Liver (tissue), 9 donors: ENCODE results near the gene SGMS1. TPM values are rescaled to one million over a fixed set of nuclear protein-coding genes. Genes with fewer than 3 reads are reported as not detected.

Source experiments
- DNase-seq: peaks from one replicate; pipeline ENCODE4 v3.0.0-alpha.2; 2017; ENCODE audit warnings: low spot score
- H3K27ac ChIP-seq, 2 donors: one replicate each; pipeline ENCODE4 v1.7.0; 2013; ENCODE audit warnings: inconsistent platforms in 2 of 2, low read length in 2 of 2, control low read depth in 1 of 2, low read depth in 1 of 2, mild to moderate bottlenecking in 1 of 2
- H3K27me3 ChIP-seq, 4 donors: one replicate each; pipeline versions ENCODE4 v1.6.1 to v1.7.0; 2013; ENCODE audit warnings: low read length in 3 of 4, inconsistent platforms in 1 of 4, mild to moderate bottlenecking in 1 of 4, moderate library complexity in 1 of 4; ENCODE audit not compliant: control insufficient read depth in 4 of 4, insufficient read depth in 4 of 4
- H3K36me3 ChIP-seq, 4 donors: one replicate each; pipeline versions ENCODE4 v1.6.1 to v1.7.0; 2013; ENCODE audit warnings: low read length in 3 of 4, mild to moderate bottlenecking in 3 of 4, low read depth in 1 of 4, moderate library complexity in 1 of 4; ENCODE audit not compliant: control insufficient read depth in 4 of 4, insufficient read depth in 3 of 4
- H3K4me1 ChIP-seq, 4 donors: one replicate each; pipeline versions ENCODE4 v1.6.1 to v1.7.0; 2013; ENCODE audit warnings: low read length in 3 of 4, mild to moderate bottlenecking in 3 of 4, moderate library complexity in 1 of 4; ENCODE audit not compliant: control insufficient read depth in 4 of 4, insufficient read depth in 4 of 4
- H3K4me3 ChIP-seq, 3 donors: one replicate each; pipeline versions ENCODE4 v1.6.1 to v1.7.0; 2013; ENCODE audit warnings: low read length in 3 of 3, control low read depth in 1 of 3, low read depth in 1 of 3, mild to moderate bottlenecking in 1 of 3
- H3K9ac ChIP-seq, 2 donors: one replicate each; pipeline ENCODE4 v1.7.0; 2013; ENCODE audit warnings: low read length in 2 of 2, mild to moderate bottlenecking in 2 of 2, moderate library complexity in 2 of 2, control low read depth in 1 of 2, low read depth in 1 of 2
- H3K9me3 ChIP-seq, 4 donors: one replicate each; pipeline versions ENCODE4 v1.6.1 to v1.7.0; 2013; ENCODE audit warnings: low read length in 3 of 4; ENCODE audit not compliant: control insufficient read depth in 4 of 4
- EGR1 ChIP-seq, 2 donors: IDR thresholded peaks; 2 replicates each; pipeline ENCODE4 v1.6.1; 2016 to 2018; ENCODE audit warnings: antibody characterized with exemption in 2 of 2, low read depth in 2 of 2
- FOXA1 ChIP-seq: IDR thresholded peaks from 2 replicates; pipeline ENCODE4 v1.6.1; 2016; ENCODE audit warnings: antibody characterized with exemption
- GABPA ChIP-seq, 2 donors: IDR thresholded peaks in 1 of 2; conservative IDR thresholded peaks in 1 of 2; 2 replicates each; pipeline ENCODE4 v1.6.1; 2016; ENCODE audit warnings: antibody characterized with exemption in 2 of 2, mild to moderate bottlenecking in 1 of 2, moderate library complexity in 1 of 2
- HNF4A ChIP-seq, 2 donors: conservative IDR thresholded peaks; 2 replicates each; pipeline ENCODE4 v1.6.1; 2016; ENCODE audit warnings: antibody characterized with exemption in 2 of 2, mild to moderate bottlenecking in 2 of 2
- RAD21 ChIP-seq, 2 donors: IDR thresholded peaks; 2 replicates each; pipeline ENCODE4 v1.6.1; 2016; ENCODE audit warnings: antibody characterized with exemption in 2 of 2, mild to moderate bottlenecking in 2 of 2
- RXRA ChIP-seq, 2 donors: IDR thresholded peaks; 2 replicates each; pipeline ENCODE4 v1.6.1; 2017 to 2018; ENCODE audit warnings: antibody characterized with exemption in 2 of 2, mild to moderate bottlenecking in 1 of 2
- TAF1 ChIP-seq: conservative IDR thresholded peaks from 2 replicates; pipeline ENCODE4 v1.6.1; 2016; ENCODE audit warnings: antibody characterized with exemption, mild to moderate bottlenecking
- YY1 ChIP-seq: IDR thresholded peaks from 2 replicates; pipeline ENCODE4 v1.6.1; 2016; ENCODE audit warnings: antibody characterized with exemption, mild to moderate bottlenecking
- WGBS: extraction: QIAGEN DNeasy Blood & Tissue Kit; methylation state at CpG from one replicate; pipeline ENCODE4 v1.1.7; 2013; 5-methylcytosine and 5-hydroxymethylcytosine counted together
- polyA plus RNA-seq, 2 donors: library from polyadenylated mRNA; stranded (reverse) in 1 of 2; unstranded in 1 of 2; fragments of 200-250 nt in 1 of 2; fragments of >200 nt in 1 of 2; fragmentation: Nextera tagmentation in 1 of 2; extraction: Ambion mirVana in 1 of 2; gene quantifications; one replicate each; pipeline versions ENCODE4 v1.2.1 to v1.2.3, GENCODE V29; 2013 to 2015
- total RNA-seq, 2 donors: library from RNA; depleted of rRNA; stranded (reverse); fragments of >200 nt; gene quantifications; one replicate each; pipeline ENCODE4 v1.2.3, GENCODE V29; 2014
- TF ChIP-seq, protein P1 (sequence below): IDR thresholded peaks from 2 replicates; pipeline ENCODE4 v1.6.1; 2016; ENCODE audit warnings: antibody characterized with exemption
- TF ChIP-seq, protein P2 (sequence below): fragments of 150-350 bp; IDR thresholded peaks from 2 replicates; pipeline ENCODE4 v1.5.1; 2017; ENCODE audit warnings: improper control_type of control experiment, low read depth, low read length; ENCODE audit not compliant: missing input control
- TF ChIP-seq, protein P3 (sequence below): IDR thresholded peaks from 2 replicates; pipeline ENCODE4 v1.6.1; 2016; ENCODE audit warnings: antibody characterized with exemption, mild to moderate bottlenecking
- donor health status: healthy.
- donor health status: healthy.
- donor health status: healthy.
- donor health status: healthy.
- donor health status: healthy.

Gene SGMS1
- total and polyA plus RNA-seq, 4 donors, result 6.8 to 98.2 (median 21.1) TPM

DNA sequence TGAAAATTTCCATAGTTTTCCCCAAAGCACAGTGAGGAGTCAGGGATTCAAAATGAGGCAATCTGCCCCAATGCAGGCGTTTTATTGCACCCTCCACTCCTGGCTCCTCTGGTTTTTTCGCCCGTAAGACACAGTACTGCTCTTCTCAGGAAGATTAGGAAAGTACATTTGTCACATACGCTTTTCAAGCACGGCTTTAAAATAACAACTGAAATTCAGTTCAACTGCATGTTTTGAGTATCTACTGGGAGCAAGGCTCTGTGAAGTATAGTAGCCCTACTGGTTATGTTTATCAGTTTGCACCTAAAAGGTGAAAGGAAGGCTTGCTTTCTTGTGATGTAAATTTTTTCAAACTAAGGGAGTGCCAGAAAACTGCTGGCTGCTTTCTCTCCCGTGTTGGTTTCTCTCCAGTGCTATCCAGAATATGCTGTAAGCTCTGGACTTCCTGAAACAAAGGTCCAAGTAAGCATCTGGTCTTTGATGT lies 1.9 kb upstream of the SGMS1 start:
- TF ChIP-seq RAD21 (IDR thresholded peaks at IDR 0.05) (peak in 1 of 2 donors; percentile 18), HNF4A (conservative IDR thresholded peaks at IDR 0.05) (peak; percentile 13 to 53), EGR1 (IDR thresholded peaks at IDR 0.05; ENCODE audit: low read depth in 2 of 2) (no peak)
- WGBS, result 3% methylated on average over 6 of the region's 6 CpGs
- no peak for DNase-seq

DNA sequence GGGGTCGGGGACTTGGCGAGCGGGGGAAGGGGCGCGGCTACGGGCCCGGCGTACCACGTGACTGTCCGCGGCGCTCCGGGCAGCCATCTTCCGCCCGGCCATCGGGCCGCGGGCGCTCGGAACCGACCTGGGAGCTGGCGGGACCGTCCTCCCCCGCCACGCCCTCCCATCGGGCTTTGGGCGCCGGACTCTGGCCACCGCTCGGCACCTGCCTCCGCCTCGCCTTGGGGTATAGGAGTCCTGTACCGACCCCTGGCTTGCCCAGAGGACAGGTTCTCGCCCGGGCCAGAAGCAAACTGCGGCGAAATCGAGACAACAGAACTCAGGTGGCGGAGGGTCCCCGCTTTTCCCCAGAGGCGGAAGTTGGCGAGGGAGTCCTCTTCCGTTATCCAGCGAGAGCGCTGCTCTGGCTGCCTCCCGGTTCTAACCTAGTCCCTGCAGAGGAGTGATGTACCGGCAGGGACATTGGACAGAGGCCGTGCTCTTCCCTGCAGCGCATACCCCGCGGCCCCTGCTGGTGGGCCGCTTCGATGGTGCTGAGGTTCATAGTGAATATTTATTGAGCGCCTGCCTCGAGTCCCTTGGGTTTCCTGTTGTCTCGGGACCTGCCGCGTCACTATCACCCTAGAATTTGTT lies 1.2 kb upstream of the SGMS1 start:
- Histone ChIP-seq H3K27me3 (no peaks in the 10 kb centered on the region), H3K9me3 (no peaks in the 10 kb centered on the region), H3K9ac (peak overlapping the region; percentile 91 to 92), H3K27ac (peak overlapping the region; percentile 100), H3K4me3 (peak overlapping the region; percentile 82 to 96 (median 93)), H3K36me3 (peaks cover 0 to 9% (median 0%) of the 10 kb centered on the region in 4 donors), H3K4me1 (peaks cover 0 to 29% (median 15%) of the 10 kb centered on the region in 4 donors)
- TF ChIP-seq, protein P1, sequence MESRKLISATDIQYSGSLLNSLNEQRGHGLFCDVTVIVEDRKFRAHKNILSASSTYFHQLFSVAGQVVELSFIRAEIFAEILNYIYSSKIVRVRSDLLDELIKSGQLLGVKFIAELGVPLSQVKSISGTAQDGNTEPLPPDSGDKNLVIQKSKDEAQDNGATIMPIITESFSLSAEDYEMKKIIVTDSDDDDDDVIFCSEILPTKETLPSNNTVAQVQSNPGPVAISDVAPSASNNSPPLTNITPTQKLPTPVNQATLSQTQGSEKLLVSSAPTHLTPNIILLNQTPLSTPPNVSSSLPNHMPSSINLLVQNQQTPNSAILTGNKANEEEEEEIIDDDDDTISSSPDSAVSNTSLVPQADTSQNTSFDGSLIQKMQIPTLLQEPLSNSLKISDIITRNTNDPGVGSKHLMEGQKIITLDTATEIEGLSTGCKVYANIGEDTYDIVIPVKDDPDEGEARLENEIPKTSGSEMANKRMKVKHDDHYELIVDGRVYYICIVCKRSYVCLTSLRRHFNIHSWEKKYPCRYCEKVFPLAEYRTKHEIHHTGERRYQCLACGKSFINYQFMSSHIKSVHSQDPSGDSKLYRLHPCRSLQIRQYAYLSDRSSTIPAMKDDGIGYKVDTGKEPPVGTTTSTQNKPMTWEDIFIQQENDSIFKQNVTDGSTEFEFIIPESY, result no peak
- TF ChIP-seq YY1, result peak; percentile 82
- TF ChIP-seq, protein P2, sequence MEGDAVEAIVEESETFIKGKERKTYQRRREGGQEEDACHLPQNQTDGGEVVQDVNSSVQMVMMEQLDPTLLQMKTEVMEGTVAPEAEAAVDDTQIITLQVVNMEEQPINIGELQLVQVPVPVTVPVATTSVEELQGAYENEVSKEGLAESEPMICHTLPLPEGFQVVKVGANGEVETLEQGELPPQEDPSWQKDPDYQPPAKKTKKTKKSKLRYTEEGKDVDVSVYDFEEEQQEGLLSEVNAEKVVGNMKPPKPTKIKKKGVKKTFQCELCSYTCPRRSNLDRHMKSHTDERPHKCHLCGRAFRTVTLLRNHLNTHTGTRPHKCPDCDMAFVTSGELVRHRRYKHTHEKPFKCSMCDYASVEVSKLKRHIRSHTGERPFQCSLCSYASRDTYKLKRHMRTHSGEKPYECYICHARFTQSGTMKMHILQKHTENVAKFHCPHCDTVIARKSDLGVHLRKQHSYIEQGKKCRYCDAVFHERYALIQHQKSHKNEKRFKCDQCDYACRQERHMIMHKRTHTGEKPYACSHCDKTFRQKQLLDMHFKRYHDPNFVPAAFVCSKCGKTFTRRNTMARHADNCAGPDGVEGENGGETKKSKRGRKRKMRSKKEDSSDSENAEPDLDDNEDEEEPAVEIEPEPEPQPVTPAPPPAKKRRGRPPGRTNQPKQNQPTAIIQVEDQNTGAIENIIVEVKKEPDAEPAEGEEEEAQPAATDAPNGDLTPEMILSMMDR, result peak; percentile 57
- TF ChIP-seq, protein P3, sequence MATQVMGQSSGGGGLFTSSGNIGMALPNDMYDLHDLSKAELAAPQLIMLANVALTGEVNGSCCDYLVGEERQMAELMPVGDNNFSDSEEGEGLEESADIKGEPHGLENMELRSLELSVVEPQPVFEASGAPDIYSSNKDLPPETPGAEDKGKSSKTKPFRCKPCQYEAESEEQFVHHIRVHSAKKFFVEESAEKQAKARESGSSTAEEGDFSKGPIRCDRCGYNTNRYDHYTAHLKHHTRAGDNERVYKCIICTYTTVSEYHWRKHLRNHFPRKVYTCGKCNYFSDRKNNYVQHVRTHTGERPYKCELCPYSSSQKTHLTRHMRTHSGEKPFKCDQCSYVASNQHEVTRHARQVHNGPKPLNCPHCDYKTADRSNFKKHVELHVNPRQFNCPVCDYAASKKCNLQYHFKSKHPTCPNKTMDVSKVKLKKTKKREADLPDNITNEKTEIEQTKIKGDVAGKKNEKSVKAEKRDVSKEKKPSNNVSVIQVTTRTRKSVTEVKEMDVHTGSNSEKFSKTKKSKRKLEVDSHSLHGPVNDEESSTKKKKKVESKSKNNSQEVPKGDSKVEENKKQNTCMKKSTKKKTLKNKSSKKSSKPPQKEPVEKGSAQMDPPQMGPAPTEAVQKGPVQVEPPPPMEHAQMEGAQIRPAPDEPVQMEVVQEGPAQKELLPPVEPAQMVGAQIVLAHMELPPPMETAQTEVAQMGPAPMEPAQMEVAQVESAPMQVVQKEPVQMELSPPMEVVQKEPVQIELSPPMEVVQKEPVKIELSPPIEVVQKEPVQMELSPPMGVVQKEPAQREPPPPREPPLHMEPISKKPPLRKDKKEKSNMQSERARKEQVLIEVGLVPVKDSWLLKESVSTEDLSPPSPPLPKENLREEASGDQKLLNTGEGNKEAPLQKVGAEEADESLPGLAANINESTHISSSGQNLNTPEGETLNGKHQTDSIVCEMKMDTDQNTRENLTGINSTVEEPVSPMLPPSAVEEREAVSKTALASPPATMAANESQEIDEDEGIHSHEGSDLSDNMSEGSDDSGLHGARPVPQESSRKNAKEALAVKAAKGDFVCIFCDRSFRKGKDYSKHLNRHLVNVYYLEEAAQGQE, result peak; percentile 67
- no peak for TF ChIP-seq FOXA1
- TF ChIP-seq RAD21 (IDR thresholded peaks at IDR 0.05), result peak; percentile 71 to 72
- peak in 1 of 2 donors; percentile 60 for TF ChIP-seq GABPA (IDR thresholded peaks at IDR 0.05 in 1 of 2, conservative IDR thresholded peaks at IDR 0.05 in 1 of 2)
- TF ChIP-seq RXRA (IDR thresholded peaks at IDR 0.05), result peak in 1 of 2 donors; percentile 5
- peak; percentile 60 for TF ChIP-seq TAF1
- under 1% methylated on average over 58 of the region's 58 CpGs for WGBS
- DNase-seq, result no peak

More for the DNA sequence above, 1.9 kb upstream of the SGMS1 start:
- Histone ChIP-seq H3K36me3 (peaks cover 0 to 12% (median 0%) of the 10 kb centered on the region in 4 donors), H3K27me3 (no peaks in the 10 kb centered on the region), H3K9ac (peak overlapping the region; percentile 91 to 92), H3K27ac (peak overlapping the region; percentile 100), H3K9me3 (no peaks in the 10 kb centered on the region), H3K4me1 (peaks cover 0 to 22% (median 11%) of the 10 kb centered on the region in 4 donors), H3K4me3 (peak overlapping the region; percentile 82 to 96 (median 93))
